ENCODE measurements around the gene PPP2R2D.

The PPP2R2D gene

DNA sequence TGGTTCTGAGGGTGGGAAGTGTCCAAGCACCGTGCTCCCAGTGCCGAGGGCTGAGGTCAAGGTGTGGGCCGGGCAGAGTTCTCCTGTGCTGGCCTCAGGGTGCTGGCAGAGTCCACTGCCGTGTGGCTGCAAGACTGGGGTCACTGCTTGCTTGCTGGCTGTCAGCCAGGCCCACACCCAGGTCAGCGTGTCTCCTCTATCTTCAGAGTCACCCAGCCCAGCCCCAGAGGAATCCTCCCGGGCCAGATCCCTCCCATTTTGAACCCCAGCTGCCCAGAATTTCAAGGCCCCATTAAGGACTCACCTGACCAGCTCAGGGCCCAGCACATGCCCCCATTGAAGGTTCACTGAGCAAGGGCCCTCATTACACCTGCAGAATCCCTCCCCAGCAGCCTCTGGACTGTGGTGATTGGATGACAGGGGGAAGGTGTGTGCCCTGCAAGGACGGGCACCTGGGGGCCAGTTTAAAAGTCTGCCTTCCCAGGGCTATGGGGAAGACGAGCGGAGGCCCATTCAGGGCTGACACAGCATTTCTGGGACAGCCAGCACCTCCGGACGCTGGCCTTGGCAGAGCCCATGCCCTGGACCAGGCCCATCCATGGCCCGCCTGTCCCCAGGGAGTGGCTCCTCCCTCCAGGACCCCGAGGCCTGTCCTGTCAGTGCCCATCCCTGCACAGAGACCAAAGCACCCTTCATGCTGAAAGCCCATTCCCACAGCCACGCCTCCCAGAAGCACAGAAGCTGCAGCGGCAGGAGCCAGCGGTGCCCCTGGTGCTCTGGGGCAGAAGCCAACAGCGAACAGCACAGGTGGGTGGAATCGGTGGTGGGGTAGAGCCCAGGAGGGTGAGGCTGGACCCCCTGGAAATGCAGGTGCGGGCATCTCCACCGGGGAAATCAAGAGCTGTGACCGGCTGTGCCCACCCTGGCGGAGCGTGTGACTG is 45.1 kb upstream of the PPP2R2D start:
- no peak for DNase-seq (ENCODE audit: extremely low spot score)
- TF ChIP-seq CTCF (IDR thresholded peaks at IDR 0.05; ENCODE audit: control extremely low read depth, extremely low read depth, low read depth, missing control alignments): no peak
- ChIA-PET CTCF (no interaction called here), POLR2A (no interaction called here)

GRCh38 chr10:131856441-131857094 is 44.2 kb upstream of the PPP2R2D start:
- TF ChIP-seq CTCF (IDR thresholded peaks at IDR 0.05; ENCODE audit: control extremely low read depth, extremely low read depth, low read depth, missing control alignments): no peak
- POLR2A ChIA-PET: no interaction called here
- no peak for DNase-seq (ENCODE audit: extremely low spot score)
- CTCF ChIA-PET: no interaction called here

GRCh38 chr10:131857156-131858117 is 43.4 kb upstream of the PPP2R2D start:
- no peak for TF ChIP-seq CTCF (IDR thresholded peaks at IDR 0.05; ENCODE audit: control extremely low read depth, extremely low read depth, low read depth, missing control alignments)
- ChIA-PET POLR2A (no interaction called here), CTCF (no interaction called here)
- DNase-seq (ENCODE audit: extremely low spot score): no peak

DNA sequence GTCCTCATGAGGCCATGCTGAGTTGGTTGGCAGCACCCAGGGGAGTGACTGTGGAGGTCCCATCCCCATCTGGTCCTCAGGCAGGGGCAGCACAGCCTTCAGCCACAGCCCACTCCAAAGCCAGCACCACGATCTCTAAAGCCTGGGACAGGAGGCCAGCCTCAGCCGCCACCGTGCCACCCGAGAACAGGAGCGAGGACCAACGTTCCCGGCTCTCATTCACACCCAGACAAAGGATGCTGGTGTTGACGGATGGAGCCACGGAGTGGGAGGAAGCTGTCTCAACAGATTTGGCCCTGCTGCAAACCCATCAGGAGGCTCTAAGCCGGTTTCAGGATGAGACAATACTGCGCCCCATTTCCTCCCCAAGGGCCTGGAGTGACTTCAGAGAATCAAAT is 42.7 kb upstream of the PPP2R2D start:
- TF ChIP-seq CTCF (IDR thresholded peaks at IDR 0.05; ENCODE audit: control extremely low read depth, extremely low read depth, low read depth, missing control alignments): no peak
- POLR2A ChIA-PET: no interaction called here
- DNase-seq (ENCODE audit: extremely low spot score): no peak
- CTCF ChIA-PET: no interaction called here

GRCh38 chr10:131858583-131859340 is 42.0 kb upstream of the PPP2R2D start:
- CTCF ChIA-PET: interaction anchor here (1.0 kb wide), 1 partner anchor 10 kb away, joined by 3 read pairs; no protein-coding TSS in a partner anchor
- no peak for TF ChIP-seq CTCF (IDR thresholded peaks at IDR 0.05; ENCODE audit: control extremely low read depth, extremely low read depth, low read depth, missing control alignments)
- no peak for DNase-seq (ENCODE audit: extremely low spot score)
- POLR2A ChIA-PET: no interaction called here
